ENCODE results near the gene NTRK2.

- TF ChIP-seq CTCF (conservative IDR thresholded peaks at IDR 0.05; ENCODE audit: low read depth in 2 of 2): no peak
- no peak for TF ChIP-seq ZNF331 (CRISPR knock-in tag; IDR thresholded peaks at IDR 0.05; ENCODE audit: low read depth)
- no peak for TF ChIP-seq CREB1 (CRISPR knock-in tag; IDR thresholded peaks at IDR 0.05; ENCODE audit: low read depth)
- no peak for TF ChIP-seq REST (IDR thresholded peaks at IDR 0.05; ENCODE audit: unreplicated experiment)
- TF ChIP-seq EZH2 (IDR thresholded peaks at IDR 0.05; ENCODE audit: low read depth, unreplicated experiment): no peak
- no peak for TF ChIP-seq EZH2phosphoT487 (IDR thresholded peaks at IDR 0.05; ENCODE audit: unreplicated experiment)
- TF ChIP-seq POLR2AphosphoS5 (IDR thresholded peaks at IDR 0.05; ENCODE audit: low read depth): no peak
- no peak for TF ChIP-seq JUNB (IDR thresholded peaks at IDR 0.05; ENCODE audit: unreplicated experiment)
Measured at GRCh38 chr9:85021686-85022085, 352.2 kb downstream of the NTRK2 start.

All from GM23338 (cell line).